ENCODE results near the gene PROM1.

Gene PROM1

DNA sequence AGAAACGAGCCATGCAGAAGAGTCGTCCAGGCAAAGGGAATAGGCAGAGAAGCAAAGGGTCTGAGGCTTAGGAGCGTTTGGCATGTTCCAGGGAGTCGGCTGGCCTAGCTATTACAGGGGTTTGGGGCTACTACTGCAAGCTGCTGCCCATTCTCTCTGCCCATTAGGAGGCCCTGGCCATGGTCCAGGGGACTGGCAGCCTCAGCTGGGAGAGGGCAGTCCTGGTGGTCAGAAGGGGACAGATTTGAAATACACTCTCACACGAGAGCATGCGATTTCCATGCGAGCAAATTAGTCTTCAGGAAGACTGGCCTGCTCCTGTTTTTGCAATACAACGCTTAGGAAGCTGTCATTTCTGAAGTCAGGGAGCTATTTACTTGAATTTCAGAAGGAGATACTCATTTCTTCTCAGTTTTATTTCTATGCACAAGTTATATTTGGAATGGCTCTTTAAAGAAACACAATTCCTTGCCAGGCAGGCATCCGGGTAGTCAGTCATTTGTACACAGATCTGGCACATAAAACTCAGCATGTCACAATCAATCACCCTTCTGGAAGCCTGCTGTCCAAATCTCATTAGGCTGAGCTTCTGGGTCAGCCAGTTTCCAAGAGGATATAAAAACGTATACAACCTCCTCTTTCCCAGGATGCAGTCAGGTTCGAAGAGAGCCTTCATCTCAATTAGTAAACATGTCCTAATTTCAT lies 27.0 kb downstream of the PROM1 start:
- DNase-seq (ENCODE audit: low read depth): no peak

DNA sequence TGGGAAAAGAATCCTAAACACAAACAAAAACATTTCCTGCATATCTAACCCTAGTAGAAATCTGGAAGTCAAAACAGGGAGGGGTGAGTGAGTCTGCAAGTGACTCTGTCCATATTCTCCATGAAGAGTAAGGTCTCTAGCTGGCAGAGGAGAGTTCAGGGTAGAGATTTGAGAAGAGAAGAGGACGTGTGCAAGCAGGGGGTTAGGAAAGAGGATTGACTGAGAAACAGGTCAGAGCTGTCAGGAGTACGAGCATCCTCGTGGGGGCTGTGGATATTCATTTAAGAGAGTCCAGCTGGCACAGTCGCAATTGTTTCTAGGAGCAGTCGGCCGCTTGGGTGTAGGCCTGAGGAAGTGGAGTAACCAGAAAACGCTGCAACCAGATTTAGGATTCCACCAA lies 27.9 kb downstream of the PROM1 start:
- DNase-seq (ENCODE audit: low read depth): no peak

DNA sequence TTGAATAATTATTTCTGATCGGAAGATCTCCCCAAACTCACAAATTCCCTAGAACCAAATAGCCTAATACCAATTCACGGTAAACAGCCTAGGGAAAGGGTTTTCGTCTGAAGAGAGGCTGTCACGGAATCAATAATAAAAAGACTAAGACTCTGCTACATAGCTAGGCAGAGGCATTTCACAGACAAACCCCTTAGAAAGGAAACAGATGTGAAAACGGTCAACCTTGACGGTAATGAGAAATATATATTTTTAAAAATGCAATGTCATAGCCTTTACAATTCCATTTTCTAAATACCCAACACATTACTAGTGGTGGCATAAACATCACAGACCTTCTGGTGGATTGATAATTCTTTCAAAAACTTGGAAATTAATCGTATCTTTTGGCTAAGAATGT lies 28.4 kb downstream of the PROM1 start:
- DNase-seq (ENCODE audit: low read depth): no peak

DNA sequence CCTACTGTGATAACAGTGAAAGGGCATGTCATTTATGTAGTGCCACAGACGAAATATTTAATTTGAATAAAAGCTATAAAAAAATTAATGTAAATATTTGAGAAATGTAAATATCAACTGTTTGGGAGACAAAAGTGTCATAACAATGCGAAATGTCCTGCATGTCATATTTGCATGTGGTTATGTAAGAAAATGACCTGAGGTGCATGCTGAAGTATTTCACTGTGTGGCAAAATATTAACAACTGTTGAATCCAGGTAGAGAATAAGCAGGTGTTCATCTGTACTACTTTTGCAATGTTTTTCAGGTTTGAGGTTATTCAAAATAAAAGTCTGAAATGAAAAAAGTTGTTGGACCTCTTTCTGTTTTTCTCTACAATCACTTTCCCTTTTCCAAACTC lies 30.9 kb downstream of the PROM1 start:
- no peak for DNase-seq (ENCODE audit: low read depth)

DNA sequence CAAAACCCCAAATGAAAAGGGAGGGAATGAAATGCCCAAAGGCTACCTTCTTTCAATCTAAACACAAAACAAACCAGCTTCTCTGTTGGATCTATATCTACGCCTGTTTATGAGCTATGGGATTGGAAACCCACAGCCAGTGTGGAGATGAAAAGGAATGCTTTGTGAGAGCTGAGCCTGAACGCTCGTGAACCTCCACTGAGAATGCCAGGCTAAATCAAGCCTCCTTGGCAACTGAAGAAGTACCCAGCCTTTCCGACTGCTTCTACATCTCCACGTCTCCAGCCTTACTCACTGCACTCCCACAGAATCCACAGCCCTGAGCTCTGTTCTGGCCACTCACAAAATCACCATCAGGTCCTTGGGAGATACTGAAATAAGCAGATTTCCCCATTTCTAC lies 31.8 kb downstream of the PROM1 start:
- DNase-seq (ENCODE audit: low read depth): no peak

DNA sequence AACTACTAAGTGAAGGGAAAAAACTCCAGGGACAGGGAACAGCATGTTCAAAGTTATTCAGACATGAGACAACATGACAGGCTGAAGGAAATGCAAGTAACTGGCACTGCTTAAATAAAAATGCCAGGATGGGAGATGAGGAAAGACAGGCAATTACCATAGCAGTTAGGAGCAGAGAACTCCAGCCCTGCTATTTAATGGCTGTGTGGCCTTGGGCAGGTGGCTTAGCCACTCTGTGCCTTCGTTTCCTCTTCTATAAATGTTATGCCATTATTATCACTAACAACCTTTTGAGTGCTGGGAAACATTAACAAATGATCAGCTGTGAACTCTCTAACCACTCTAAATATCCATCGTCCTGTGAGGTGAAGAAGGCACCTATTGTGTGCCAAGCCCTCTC lies 32.7 kb downstream of the PROM1 start:
- DNase-seq (ENCODE audit: low read depth): no peak

DNA sequence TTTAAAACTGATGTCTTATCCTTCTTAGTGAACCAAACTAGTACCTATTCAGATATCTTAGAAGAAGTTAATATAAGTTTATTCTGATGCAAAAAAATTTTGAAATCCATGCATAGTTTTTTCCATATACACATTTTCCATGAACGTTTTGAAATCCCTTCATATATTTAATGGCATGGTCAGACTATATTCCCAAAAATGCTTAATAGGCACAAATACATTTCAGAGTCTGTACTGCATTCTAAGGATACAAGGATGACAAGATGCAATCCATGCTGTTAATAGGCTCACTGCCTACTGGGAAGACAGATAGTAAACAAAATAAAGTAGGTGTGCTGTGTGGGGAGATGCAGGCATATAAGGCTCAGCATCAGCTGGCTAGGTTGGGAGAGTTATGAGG lies 33.2 kb downstream of the PROM1 start:
- no peak for DNase-seq (ENCODE audit: low read depth)

DNA sequence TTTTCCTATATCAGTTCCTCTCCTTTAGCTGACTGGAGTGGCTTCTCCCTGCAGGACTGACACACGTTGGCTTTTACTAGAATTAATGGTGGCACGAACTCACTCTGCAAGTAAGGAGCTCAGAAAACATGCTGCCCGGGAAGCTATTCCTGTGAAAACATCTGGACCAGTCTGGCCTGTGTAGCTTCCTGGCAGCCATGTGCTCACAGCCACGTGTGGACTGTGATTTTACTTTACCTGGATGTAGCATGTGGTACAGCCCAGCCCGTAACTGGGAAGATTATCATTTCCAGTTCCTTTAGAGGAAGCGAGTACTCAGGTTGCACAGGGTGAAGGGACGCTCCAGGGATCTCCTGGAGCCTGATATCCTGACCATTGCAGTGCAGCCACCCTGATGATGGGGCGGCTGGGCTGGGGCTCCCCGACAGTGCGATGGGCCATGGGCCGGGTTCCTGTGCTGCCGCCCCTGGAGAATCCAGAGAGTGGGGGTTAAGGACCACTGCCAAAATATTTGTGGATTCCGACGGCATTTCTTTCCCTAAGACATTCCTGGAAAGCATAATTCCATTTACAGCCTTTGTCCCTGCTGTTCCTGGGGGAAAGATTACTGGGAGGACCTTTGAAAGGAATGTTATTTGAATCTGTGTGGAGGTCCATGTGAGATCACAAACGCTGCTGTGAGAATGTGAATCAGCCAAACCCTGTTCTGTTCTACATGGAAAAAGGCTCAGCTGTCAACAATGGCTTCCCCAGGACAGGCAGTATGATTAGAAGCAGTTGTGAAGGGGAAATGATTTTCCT lies 35.0 kb downstream of the PROM1 start:
- no peak for DNase-seq (ENCODE audit: low read depth)

DNA sequence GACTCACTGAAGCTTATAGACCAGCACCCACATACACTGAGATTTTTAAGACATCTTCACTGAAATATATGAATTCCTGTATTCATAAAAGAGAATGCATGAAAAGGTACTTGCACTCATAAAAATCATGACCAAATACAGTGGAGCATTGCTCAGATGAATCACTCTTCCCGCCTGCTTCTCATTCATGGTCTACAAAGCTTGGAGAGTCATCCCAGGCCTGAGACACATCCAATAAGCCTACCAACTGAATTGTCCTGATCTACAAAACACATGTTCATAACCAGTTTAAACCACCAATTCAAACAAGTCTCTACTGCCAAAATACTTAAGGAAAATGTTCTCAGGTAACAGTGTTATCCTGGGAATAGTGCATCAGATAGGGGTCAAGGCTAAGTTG lies 38.1 kb downstream of the PROM1 start:
- DNase-seq (ENCODE audit: low read depth): no peak

DNA sequence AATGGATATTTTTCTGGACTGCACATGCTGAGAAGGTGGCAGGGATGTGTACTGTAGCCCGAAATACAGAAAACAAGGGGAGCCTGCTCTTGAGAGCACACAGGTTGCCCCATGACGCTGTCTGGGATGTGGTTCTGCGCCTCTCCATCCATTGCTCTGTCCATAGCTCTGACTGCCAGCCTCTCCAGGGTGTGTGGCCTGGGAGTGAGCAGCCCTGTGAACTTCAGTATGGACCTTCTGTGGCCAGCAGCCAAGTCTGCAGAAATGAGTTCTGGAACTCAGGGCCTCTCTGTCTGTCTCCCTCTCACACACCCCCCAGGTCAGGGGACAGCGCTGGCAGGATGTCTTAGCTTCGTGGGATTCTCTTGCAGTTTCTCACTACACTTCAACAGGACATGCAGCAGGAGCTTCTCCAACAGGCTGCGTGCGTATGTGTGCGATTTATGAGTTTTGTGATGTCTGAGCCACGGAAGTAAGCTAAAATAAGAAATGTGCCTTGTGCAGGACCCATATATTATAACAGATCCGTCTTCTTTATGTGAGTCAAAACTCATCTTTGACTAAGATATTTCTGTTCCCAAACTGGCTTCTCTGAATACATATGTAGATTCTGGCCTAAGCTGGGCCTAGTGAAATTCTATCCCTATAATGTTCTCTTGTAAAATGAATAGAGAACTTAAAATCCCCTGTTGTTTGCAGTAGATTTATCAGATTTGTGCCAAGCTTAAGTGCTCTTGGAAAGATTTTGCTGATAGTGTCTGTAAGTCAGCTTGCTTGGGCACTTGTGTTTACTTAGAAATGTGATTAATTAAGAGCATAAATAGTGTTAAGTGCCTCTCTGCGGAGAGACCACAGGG lies 40.0 kb downstream of the PROM1 start:
- DNase-seq (ENCODE audit: low read depth): no peak

DNA sequence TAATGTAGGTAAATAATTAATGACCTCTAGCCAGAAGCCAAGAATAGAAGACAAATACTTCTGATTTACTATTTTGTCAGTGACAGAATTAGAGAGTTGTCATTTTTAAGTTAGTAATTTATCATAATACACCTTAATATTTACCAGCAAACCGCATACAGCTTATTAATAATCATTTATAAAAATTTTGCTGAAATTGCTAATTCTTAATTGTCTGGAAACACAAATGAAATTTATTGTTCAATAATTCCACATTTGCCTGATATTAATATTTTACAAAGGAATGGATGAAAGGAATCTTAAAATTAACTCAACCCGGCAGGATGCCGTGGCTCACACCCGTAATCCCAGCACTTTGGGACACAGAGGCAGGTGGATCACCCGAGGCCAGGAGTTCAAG lies 44.7 kb downstream of the PROM1 start:
- DNase-seq (ENCODE audit: low read depth): no peak

DNA sequence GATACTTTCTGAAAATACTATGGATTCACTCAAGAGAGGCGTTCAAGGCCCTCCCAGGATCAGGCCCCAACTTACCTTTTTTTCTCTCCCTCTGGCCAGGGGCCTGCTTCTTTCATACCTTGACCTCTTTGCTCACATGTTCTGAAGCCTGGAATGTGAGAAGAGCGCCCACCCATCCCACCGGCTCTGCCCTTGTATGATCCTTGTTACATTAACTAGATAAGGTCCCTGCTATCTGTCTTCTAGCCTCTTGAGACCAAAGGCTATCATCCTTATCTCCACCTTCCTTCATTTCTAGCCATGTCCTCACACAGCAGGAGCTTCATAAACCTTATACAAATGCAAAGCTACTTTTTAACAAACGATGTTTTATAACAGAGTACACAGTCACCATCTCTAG lies 45.9 kb downstream of the PROM1 start:
- no peak for DNase-seq (ENCODE audit: low read depth)

DNA sequence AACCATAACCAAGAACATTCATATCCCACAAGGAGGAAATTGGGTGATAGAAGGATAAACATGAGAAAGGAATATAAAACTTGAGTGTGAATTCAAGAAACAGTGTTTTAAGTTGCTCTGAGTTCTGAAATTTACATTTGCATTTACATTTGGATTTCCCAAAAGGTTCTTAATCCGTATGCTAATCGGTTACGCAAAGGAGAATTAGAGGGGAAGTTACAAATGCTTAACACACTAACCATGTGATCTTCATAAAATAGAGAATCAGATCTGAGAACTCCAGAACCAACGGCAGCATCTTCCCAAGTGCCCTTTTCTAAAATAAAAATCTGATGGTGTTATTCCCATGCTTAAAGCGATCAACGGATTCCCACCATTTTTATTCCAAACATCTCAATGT lies 48.0 kb downstream of the PROM1 start:
- no peak for DNase-seq (ENCODE audit: low read depth)

DNA sequence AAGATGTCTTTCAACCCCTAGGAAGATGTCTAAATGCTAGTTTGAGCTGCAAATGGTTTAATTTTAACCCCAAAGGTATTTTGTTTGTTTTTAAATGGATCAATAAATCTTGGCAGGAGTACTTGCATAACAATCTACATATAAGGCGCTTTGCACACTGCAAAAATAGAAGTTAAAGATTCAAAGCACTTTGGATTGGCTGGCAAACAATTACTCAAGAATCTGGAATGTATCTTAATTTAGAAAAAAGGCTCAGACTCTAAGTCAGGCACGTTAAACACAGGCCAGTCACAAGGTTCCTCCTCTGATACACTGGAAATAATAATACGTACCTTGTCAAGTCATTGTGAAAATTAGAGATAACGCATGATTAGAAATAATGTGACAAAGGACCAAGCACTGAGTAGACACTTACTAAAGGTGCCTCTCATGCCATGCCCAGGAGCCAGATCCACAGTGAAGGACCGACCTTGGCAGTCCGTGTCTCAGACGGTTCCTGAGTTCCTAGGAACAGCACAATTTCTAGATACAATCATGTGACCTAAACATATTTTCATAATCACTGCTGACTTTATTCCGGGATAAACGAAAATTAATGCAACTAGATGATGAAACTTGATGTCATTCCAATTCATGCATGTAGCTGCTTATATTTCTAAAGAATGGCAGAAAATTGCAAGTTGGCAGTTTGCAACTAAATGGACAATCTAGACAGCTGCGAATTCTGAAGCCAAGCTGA lies 49.6 kb downstream of the PROM1 start:
- DNase-seq (ENCODE audit: low read depth): no peak

DNA sequence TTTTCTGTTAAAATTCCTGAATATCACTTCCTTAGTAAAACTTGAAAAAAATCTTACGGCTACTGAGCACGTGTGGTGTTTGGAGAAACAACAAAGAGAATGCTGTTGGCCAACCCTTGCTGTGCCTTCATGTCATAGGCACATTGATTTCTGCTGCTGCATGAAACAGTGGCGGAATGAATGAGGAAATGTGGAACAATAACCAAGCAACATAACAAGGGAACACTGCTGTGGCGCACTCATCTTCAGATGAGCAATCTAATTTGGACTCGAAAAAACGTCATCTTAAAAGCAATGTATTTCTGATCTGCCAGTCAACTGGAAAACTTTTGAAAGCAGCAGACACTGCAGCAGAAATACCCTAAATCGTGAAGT lies 51.4 kb downstream of the PROM1 start:
- no peak for DNase-seq (ENCODE audit: low read depth)

DNA sequence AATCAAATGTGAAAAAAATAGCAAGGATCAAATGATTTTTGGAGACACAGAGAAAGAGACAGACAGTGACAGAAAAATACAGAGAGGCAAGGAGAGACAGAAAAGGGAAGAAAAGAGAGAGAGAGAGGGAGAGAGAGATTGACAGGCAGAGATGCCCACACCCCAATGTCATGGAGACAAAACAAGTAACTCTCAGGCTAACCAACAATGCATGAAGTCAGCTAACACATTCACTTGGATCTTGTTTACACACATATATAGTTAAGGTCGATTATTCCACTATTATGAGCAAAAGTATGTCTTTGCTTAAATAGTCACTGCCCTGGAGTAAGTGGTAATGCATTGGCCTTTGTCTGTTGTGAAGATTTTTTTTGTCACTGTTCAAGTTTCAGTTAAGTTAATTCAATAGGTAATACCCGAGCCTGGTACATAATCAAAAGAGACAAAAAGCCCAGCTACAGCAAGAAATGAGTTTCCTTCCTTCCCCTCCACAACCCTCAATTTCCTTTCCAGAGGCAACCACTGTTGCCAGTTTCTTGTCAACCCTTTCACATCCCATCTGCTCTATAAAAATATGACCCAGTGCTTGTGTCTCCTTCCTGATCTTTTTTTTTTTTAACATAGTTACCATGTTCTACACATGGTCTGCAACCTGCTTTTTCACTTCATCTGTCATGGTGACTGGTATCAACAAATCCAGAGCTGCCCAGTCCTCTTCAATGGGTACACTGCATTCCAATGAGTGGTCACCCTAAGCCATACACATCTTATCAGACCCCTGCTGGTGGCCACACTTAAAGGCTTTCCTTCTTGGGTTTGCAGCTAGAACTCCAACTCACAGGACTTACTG lies 52.1 kb downstream of the PROM1 start:
- DNase-seq (ENCODE audit: low read depth): no peak

DNA sequence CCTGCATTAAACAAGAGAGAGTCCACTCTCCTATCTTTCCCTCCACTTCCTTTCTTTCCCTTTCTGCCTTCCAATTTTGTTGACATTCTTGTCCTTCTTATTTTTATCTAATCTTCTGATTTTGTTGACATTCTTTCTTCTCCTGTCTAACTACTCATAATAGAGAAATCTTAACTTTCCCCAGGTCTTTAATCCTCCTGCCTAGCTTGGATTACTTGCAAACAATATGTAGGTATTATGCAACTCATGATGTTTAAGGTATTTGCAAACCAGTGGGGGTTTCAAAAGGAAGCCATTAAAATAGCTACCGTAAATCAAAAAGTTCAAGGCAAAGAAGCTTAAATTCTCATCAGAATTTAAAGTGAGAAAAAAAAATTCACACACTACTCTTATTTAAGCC lies 53.9 kb downstream of the PROM1 start:
- DNase-seq (ENCODE audit: low read depth): no peak

DNA sequence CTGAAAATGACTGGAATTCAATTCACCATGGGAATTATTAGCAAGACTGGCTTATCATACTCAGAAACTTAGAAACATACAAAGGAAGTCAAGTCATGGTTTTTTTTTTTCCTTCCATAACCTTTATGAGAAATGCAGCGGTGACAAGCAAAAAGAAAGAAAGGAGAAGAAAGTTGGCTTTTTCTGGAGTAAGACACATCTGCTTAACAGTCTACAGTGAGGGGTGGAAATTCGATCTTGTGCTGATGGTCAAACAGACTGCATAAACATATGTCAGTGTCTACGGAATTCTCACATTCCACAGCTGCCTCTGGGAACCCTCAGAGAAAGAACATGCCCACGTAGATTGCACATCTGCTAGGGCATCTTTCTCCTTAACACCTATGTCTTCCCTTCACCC lies 54.6 kb downstream of the PROM1 start:
- DNase-seq (ENCODE audit: low read depth): no peak

DNA sequence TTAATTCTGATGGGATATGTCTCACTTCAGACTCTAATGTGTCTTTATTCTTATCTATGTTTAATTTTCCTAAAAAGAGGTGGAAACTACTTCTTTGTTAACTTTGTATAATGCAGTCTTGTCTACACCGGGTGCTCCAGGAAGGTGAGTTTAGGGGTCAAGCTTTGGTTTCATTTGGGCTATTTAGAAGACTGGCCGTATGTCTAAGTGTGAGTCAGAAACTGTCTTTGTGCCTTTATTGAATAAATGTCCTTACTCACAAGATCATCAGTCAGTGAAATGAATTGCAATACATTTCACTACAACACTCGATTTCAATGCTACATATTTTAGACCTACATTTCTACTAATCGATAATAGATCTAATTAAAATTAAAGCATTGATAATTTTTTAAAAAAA lies 56.2 kb downstream of the PROM1 start:
- no peak for DNase-seq (ENCODE audit: low read depth)

DNA sequence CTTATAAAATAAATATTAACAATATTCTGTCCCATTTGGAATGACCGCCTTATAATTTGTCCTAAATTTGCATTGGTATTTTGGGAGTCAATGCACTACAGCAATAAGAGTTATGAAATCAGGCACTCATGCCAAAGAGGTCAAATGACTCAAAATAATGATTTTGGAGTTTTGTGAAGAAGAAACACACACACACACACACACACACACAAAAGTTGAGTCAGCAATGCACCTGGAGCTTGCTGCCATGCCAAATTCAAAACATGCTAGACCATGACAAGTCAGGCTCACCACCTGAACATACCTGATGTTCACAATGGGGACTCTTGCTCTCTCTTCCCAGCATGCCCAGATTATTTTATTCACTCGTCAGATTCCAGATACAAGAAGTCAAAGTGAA lies 56.7 kb downstream of the PROM1 start:
- DNase-seq (ENCODE audit: low read depth): no peak

DNA sequence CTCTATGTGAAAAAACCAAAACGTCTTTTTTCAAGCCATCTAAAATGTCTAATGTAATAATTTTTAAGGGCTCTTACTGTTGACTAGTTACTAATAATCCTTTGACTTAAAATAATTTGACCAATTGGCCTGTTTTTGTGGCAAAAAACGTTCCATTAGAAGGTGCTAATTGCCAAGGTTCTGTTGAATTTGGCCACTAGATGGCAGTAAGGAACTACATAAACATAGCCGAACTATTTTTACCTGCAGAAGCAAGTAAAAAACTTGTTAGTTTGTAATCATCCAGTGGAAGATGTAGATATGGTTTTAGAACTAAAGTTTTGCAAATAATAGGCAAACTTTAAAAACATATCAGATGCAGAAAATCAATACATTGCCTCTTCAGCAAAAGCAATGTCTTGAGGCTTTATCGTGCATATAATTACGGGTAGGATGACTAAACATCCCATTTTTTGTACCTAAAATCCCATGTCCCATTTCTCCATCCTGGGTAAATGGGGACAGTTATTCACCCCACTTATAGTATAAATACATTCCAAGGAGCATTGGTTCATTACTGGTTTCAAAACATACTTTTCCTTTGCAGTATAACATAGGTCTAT lies 57.6 kb downstream of the PROM1 start:
- DNase-seq (ENCODE audit: low read depth): no peak
